Activated naive CD4-positive, alpha-beta T cell treated with anti-CD3 and anti-CD28 coated beads, Interleukin-2, amount 10 ng/mL, durations not matched to agents 5 hours and 36 hours (primary cell): ENCODE data around the gene C16orf95. TPM values are rescaled to one million over a fixed set of nuclear protein-coding genes. Genes with fewer than 3 reads are reported as not detected.

Experiments
- total RNA-seq, 2 experiments: library from RNA; stranded (reverse); gene quantifications; one replicate each; pipeline ENCODE4 v1.2.3, GENCODE V29; 2021

Gene C16orf95
- total RNA-seq = 1 to 10 TPM; 5.3 to 7.5 TPM

GRCh38 chr16:87316923-87317749 is at the start of gene C16orf95:
Gene C16orf95 (minus strand): TSS chr16:87317392. CDS start chr16:87317242, 150 bp downstream.

Other genes starting within 250 kb of the C16orf95 start
- 10 to 100 TPM; 25.6 to 29.5 TPM for gene FBXO31, start 66.4 kb upstream of the C16orf95 start, total RNA-seq
- 10 to 100 TPM; 59.6 to 64.5 TPM for gene MAP1LC3B, start 74.9 kb upstream of the C16orf95 start, total RNA-seq
- gene ZCCHC14, start 175.6 kb upstream of the C16orf95 start, total RNA-seq = 10 to 100 TPM; 11.0 to 11.5 TPM